Measurements from ENCODE around the gene SIGLEC9.

DNA sequence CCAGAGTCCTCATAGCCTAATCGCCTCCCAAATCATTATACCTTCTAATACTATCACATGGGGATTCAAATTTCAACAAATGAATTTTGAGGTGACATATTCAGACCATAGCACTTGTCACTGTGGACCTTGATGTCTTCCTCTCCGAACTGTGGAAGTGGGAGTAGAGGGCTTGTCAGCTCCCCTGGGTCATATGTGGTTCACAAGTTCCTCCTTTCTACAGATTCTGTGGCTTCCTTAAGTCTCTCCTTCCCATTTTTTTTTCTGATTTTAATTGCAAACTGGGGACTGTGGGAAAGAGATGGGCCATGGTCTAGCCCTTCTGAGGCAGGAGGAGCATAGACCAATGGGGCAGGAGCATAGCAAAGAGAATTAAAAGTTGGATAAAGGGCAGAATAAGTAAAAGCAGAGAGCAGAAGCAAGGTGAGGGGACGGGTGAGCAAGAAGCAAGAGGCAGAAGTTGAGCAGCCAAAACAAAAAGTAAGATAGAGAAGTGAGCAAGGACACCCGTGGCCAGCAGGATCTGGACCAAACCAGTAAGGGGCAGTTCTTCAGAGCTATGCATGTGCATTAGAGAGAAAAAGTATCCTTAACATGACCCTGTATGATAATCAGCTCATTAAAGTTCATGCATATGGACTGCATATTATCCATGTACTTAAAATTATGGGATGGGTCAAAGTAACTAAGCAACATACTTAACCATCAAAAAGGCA, 14.8 kb downstream of the SIGLEC9 start:
- TF ChIP-seq, protein P1, sequence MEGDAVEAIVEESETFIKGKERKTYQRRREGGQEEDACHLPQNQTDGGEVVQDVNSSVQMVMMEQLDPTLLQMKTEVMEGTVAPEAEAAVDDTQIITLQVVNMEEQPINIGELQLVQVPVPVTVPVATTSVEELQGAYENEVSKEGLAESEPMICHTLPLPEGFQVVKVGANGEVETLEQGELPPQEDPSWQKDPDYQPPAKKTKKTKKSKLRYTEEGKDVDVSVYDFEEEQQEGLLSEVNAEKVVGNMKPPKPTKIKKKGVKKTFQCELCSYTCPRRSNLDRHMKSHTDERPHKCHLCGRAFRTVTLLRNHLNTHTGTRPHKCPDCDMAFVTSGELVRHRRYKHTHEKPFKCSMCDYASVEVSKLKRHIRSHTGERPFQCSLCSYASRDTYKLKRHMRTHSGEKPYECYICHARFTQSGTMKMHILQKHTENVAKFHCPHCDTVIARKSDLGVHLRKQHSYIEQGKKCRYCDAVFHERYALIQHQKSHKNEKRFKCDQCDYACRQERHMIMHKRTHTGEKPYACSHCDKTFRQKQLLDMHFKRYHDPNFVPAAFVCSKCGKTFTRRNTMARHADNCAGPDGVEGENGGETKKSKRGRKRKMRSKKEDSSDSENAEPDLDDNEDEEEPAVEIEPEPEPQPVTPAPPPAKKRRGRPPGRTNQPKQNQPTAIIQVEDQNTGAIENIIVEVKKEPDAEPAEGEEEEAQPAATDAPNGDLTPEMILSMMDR (tag by site-specific recombination; IDR thresholded peaks at IDR 0.05): no peak
- TF ChIP-seq ZNF174 (tag by site-specific recombination; IDR thresholded peaks at IDR 0.05) (no peak), ZNF776 (tag by site-specific recombination; IDR thresholded peaks at IDR 0.05; ENCODE audit: borderline replicate concordance) (no peak), KLF16 (tag by site-specific recombination; IDR thresholded peaks at IDR 0.05) (no peak)
- TF ChIP-seq, protein P2, sequence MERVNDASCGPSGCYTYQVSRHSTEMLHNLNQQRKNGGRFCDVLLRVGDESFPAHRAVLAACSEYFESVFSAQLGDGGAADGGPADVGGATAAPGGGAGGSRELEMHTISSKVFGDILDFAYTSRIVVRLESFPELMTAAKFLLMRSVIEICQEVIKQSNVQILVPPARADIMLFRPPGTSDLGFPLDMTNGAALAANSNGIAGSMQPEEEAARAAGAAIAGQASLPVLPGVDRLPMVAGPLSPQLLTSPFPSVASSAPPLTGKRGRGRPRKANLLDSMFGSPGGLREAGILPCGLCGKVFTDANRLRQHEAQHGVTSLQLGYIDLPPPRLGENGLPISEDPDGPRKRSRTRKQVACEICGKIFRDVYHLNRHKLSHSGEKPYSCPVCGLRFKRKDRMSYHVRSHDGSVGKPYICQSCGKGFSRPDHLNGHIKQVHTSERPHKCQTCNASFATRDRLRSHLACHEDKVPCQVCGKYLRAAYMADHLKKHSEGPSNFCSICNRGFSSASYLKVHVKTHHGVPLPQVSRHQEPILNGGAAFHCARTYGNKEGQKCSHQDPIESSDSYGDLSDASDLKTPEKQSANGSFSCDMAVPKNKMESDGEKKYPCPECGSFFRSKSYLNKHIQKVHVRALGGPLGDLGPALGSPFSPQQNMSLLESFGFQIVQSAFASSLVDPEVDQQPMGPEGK (tag by site-specific recombination; IDR thresholded peaks at IDR 0.05): no peak

Measured in HEK293 (cell line).